Stimulated activated CD8-positive, alpha-beta memory T cell treated with anti-CD3 and anti-CD28 coated beads, Interleukin-4, amount 100 ng/mL, for 1 hour (primary cell): ENCODE measurements around the gene SRBD1.

ENCODE experiments used
- DNase-seq, 2 donors: peaks; one replicate each; pipeline ENCODE4 v3.0.0-alpha.2; 2020; ENCODE audit warnings: low read depth in 2 of 2, low spot score in 1 of 2

SRBD1 gene

GRCh38 chr2:45611020-45611859 lies at the start of gene SRBD1:
TSS of gene SRBD1 (minus strand) at chr2:45611267. CDS start at chr2:45605441, 5,826 bp downstream.
- peak; percentile 52 to 77 for DNase-seq

- no peak for DNase-seq
Observed at GRCh38 chr2:45654250-45654649, 43.2 kb upstream of the SRBD1 start.

- no peak for DNase-seq
Observed at GRCh38 chr2:45653122-45653913, 42.3 kb upstream of the SRBD1 start.

GRCh38 chr2:45652090-45653031 lies 41.3 kb upstream of the SRBD1 start:
- no peak for DNase-seq

- no peak for DNase-seq
Observed at GRCh38 chr2:45651415-45652089, 40.5 kb upstream of the SRBD1 start, which contains the start of gene PRKCE. TSS of gene PRKCE (plus strand) at chr2:45651675.

- DNase-seq = peak; percentile 82 to 89
Observed at GRCh38 chr2:45650851-45651414, 39.9 kb upstream of the SRBD1 start.

GRCh38 chr2:45649858-45650811 lies 39.1 kb upstream of the SRBD1 start:
- no peak for DNase-seq

- DNase-seq = no peak
Observed at GRCh38 chr2:45649462-45649857, 38.4 kb upstream of the SRBD1 start.

- DNase-seq = no peak
Observed at GRCh38 chr2:45648636-45649035, 37.6 kb upstream of the SRBD1 start.

GRCh38 chr2:45647986-45648520 lies 37.0 kb upstream of the SRBD1 start:
- DNase-seq = no peak

- DNase-seq = no peak
Observed at GRCh38 chr2:45647356-45647755, 36.3 kb upstream of the SRBD1 start.

- no peak for DNase-seq
Observed at GRCh38 chr2:45646289-45646688, 35.2 kb upstream of the SRBD1 start.

- peak in 1 of 2 donors; percentile 50 for DNase-seq
Observed at GRCh38 chr2:45643543-45644542, 32.8 kb upstream of the SRBD1 start.

- DNase-seq = no peak
Observed at GRCh38 chr2:45643095-45643494, 32.0 kb upstream of the SRBD1 start.

- DNase-seq = no peak
Observed at GRCh38 chr2:45640576-45640975, 29.5 kb upstream of the SRBD1 start.

GRCh38 chr2:45637440-45637839 lies 26.4 kb upstream of the SRBD1 start:
- no peak for DNase-seq

GRCh38 chr2:45636008-45636407 lies 24.9 kb upstream of the SRBD1 start:
- no peak for DNase-seq
